HL-60 (cell line): ENCODE data around the gene FRMPD2.

Source experiments
- DNase-seq, 2 experiments: peaks; one replicate each; pipeline ENCODE4 v3.0.0-alpha.2; 2010 to 2020; ENCODE audit warnings: low read depth in 1 of 2, low spot score in 1 of 2
- H3K27ac ChIP-seq: fragments of 250-450 bp; sonication (Bioruptor Pico); replicated peaks from 2 replicates; pipeline ENCODE4 v1.5.1; 2020; ENCODE audit warnings: mild to moderate bottlenecking, moderate library complexity
- H3K27me3 ChIP-seq: fragments of 250-450 bp; sonication (Bioruptor Pico); 2 replicates; pipeline ENCODE4 v1.5.1; 2021; ENCODE audit warnings: mild to moderate bottlenecking, moderate library complexity; ENCODE audit not compliant: insufficient read depth, poor library complexity, severe bottlenecking
- H3K4me3 ChIP-seq: replicated peaks from 2 replicates; pipeline ENCODE4 v1.5.1; 2011; ENCODE audit warnings: mild to moderate bottlenecking, control low read depth, low read length; ENCODE audit not compliant: insufficient read depth
- GABPA ChIP-seq: IDR thresholded peaks from 2 replicates; pipeline ENCODE4 v1.6.1; 2012; ENCODE audit warnings: low read depth
- POLR2AphosphoS5 ChIP-seq: IDR thresholded peaks from 2 replicates; pipeline ENCODE4 v1.6.1; 2012; ENCODE audit warnings: low read depth
- REST ChIP-seq: IDR thresholded peaks from 2 replicates; pipeline ENCODE4 v1.6.1; 2012; ENCODE audit warnings: low read depth; ENCODE audit not compliant: insufficient replicate concordance
- SPI1 ChIP-seq: IDR thresholded peaks from 2 replicates; pipeline ENCODE4 v1.6.1; 2012; ENCODE audit warnings: low read depth, mild to moderate bottlenecking, borderline replicate concordance
- TF ChIP-seq, protein P1 (sequence below): IDR thresholded peaks from one replicate; pipeline ENCODE4 v1.5.1; 2011; ENCODE audit warnings: low read length, control low read depth, inconsistent platforms; ENCODE audit not compliant: insufficient read depth

FRMPD2 gene

DNA sequence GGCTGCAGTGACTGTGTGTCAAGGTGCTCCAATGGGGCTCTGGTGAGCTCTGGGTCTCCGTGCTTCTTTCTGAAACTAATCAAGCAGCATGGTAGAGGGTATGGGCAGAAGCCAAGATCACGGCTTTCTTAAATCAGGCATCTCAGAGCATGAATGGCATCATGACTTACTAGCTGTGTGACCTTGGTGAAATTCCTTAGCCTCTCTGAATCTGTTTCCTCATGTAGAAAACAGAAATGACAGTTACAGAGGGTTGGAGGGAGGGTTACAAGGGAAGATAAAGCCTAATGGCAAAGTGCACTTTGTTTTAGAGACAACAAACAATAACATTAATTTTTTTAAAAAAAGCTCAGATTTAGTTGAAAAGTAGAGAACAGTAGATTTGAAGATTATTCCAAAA lies 34.9 kb downstream of the FRMPD2 start:
- Histone ChIP-seq H3K27ac (no peak overlapping the region), H3K27me3 (peaks cover 4% of the 10 kb centered on the region)

GRCh38 chr10:48238826-48239520 lies 35.5 kb downstream of the FRMPD2 start:
- TF ChIP-seq, protein P1, sequence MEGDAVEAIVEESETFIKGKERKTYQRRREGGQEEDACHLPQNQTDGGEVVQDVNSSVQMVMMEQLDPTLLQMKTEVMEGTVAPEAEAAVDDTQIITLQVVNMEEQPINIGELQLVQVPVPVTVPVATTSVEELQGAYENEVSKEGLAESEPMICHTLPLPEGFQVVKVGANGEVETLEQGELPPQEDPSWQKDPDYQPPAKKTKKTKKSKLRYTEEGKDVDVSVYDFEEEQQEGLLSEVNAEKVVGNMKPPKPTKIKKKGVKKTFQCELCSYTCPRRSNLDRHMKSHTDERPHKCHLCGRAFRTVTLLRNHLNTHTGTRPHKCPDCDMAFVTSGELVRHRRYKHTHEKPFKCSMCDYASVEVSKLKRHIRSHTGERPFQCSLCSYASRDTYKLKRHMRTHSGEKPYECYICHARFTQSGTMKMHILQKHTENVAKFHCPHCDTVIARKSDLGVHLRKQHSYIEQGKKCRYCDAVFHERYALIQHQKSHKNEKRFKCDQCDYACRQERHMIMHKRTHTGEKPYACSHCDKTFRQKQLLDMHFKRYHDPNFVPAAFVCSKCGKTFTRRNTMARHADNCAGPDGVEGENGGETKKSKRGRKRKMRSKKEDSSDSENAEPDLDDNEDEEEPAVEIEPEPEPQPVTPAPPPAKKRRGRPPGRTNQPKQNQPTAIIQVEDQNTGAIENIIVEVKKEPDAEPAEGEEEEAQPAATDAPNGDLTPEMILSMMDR: no peak
- TF ChIP-seq POLR2AphosphoS5 (no peak), SPI1 (no peak), GABPA (no peak), REST (no peak)
- DNase-seq: no peak
- Histone ChIP-seq H3K27me3 (no peaks in the 10 kb centered on the region), H3K27ac (no peak overlapping the region), H3K4me3 (no peak overlapping the region)

More for the DNA sequence above, 34.9 kb downstream of the FRMPD2 start:
- H3K4me3 ChIP-seq: no peak overlapping the region
- TF ChIP-seq REST (no peak), GABPA (no peak), SPI1 (no peak), POLR2AphosphoS5 (no peak)
- TF ChIP-seq, protein P1: no peak
- DNase-seq: no peak

- no peaks in the 10 kb centered on the region for H3K27me3 ChIP-seq
- DNase-seq: no peak
- H3K27ac ChIP-seq: no peak overlapping the region
- no peak for TF ChIP-seq GABPA
- no peak for TF ChIP-seq SPI1
- TF ChIP-seq, protein P1: no peak
- TF ChIP-seq POLR2AphosphoS5: no peak
- TF ChIP-seq REST: no peak
- no peak overlapping the region for H3K4me3 ChIP-seq
Observed at GRCh38 chr10:48237259-48238250, 36.9 kb downstream of the FRMPD2 start.
